K562 (cell line): ENCODE data around the gene KCNAB2. TPM values are rescaled to one million over a fixed set of nuclear protein-coding genes. Genes with fewer than 3 reads are reported as not detected.

ENCODE experiments used
- ATAC-seq: fragments of 200-7000 bp; cut with Tn5 transposase; 3 replicates; pipeline ENCODE4 v1.9.1; 2020; ENCODE audit warnings: moderate library complexity
- BruUV-seq: library from RNA; stranded (reverse); fragments of 400-500 nt; replicated peaks from 2 replicates; lab custom pipeline; 2021; lab: Mats Ljungman, UMichigan
- CTCF ChIA-PET: fragments of 300-600 bp; formaldehyde crosslinking; extraction: SDS; loops from one replicate; lab custom pipeline; 2021; ENCODE audit warnings: low intra/inter-chr PET ratio; lab: Yijun Ruan, JAX
- POLR2A ChIA-PET: fragments of 300-600, 350-650 bp; sonication (Branson Sonifier 250); formaldehyde crosslinking; extraction: SDS; loops from one replicate; lab custom pipeline; 2021; ENCODE audit warnings: antibody characterized with exemption, inconsistent platforms; lab: Yijun Ruan, JAX
- DNase-seq, 4 experiments: peaks; one replicate each; pipeline versions ENCODE4 v3.0.0 to v3.0.0-alpha.2; 2011 to 2018; ENCODE audit warnings: low spot score in 3 of 4, mixed read lengths in 3 of 4; ENCODE audit errors: extremely low read depth in 1 of 4
- FAIRE-seq: peaks from 2 replicates; lab custom pipeline; 2011; peaks lifted over from hg19 to GRCh38; lab: Jason Lieb, UNC
- H2AFZ ChIP-seq: 2 replicates; pipeline ENCODE4 v1.6.0; 2011; ENCODE audit warnings: low read depth, low read length, control low read depth, inconsistent platforms
- H3K27ac ChIP-seq: fragments of 200-600 bp; 3 replicates; pipeline ENCODE4 v1.8.0; 2011; ENCODE audit warnings: low read depth, mild to moderate bottlenecking, control low read depth, inconsistent platforms, low read length, moderate library complexity, mixed read lengths; ENCODE audit errors: extremely low read depth
- H3K27me3 ChIP-seq, 2 experiments: fragments of 300-600 bp in 1 of 2; 2 replicates in 1 of 2; 3 replicates in 1 of 2; pipeline versions ENCODE4 v1.6.0 to v1.8.0; 2011; ENCODE audit warnings: inconsistent platforms in 2 of 2, low read length in 2 of 2, mild to moderate bottlenecking in 1 of 2, mixed read lengths in 1 of 2, moderate library complexity in 1 of 2; ENCODE audit not compliant: control insufficient read depth in 2 of 2, insufficient read depth in 2 of 2
- H3K36me3 ChIP-seq: fragments of 300-600 bp; 3 replicates; pipeline ENCODE4 v1.8.0; 2011; ENCODE audit warnings: mild to moderate bottlenecking, low read length, inconsistent platforms; ENCODE audit not compliant: control insufficient read depth, insufficient read depth
- H3K4me1 ChIP-seq, 2 experiments: fragments of 200-600 bp in 1 of 2; replicated peaks in 1 of 2; 2 replicates in 1 of 2; 3 replicates in 1 of 2; pipeline versions ENCODE4 v1.5.1 to v1.8.0; 2011; ENCODE audit warnings: inconsistent platforms in 2 of 2, low read length in 2 of 2, mild to moderate bottlenecking in 1 of 2, mixed read lengths in 1 of 2, moderate library complexity in 1 of 2; ENCODE audit not compliant: control insufficient read depth in 2 of 2, insufficient read depth in 2 of 2
- H3K4me2 ChIP-seq: 2 replicates; pipeline ENCODE4 v1.6.1; 2011; ENCODE audit warnings: low read length, control low read depth, inconsistent platforms, mixed read lengths; ENCODE audit not compliant: insufficient read depth
- H3K4me3 ChIP-seq: fragments of 200-600 bp; sonication (generic), shearing (Covaris generic); 2 replicates; pipeline ENCODE4 v1.5.1; 2016; ENCODE audit warnings: control low read depth, inconsistent platforms
- H3K79me2 ChIP-seq: fragments of 200-600 bp; 3 replicates; pipeline ENCODE4 v1.8.0; 2011; ENCODE audit warnings: low read length, inconsistent platforms; ENCODE audit not compliant: control insufficient read depth, insufficient read depth
- H3K9ac ChIP-seq, 2 experiments: 2 replicates each; pipeline versions ENCODE4 v1.6.0 to v1.6.1; 2011; ENCODE audit warnings: low read depth in 2 of 2, low read length in 2 of 2, control low read depth in 1 of 2, inconsistent platforms in 1 of 2, mild to moderate bottlenecking in 1 of 2, mixed read lengths in 1 of 2; ENCODE audit not compliant: insufficient read depth in 1 of 2
- H3K9me1 ChIP-seq: one replicate; pipeline ENCODE4 v1.6.0; 2011; ENCODE audit warnings: inconsistent platforms, mild to moderate bottlenecking, low read length, moderate library complexity; ENCODE audit not compliant: control insufficient read depth, insufficient read depth
- H3K9me3 ChIP-seq: replicated peaks from 2 replicates; pipeline ENCODE4 v1.5.1; 2011; ENCODE audit warnings: low read depth, low read length, inconsistent platforms; ENCODE audit not compliant: control insufficient read depth, insufficient read depth
- H4K20me1 ChIP-seq: replicated peaks from 2 replicates; pipeline ENCODE4 v1.6.1; 2011; ENCODE audit warnings: low read length, inconsistent platforms, mixed read lengths; ENCODE audit not compliant: control insufficient read depth, insufficient read depth
- FOXO4 ChIP-seq: fragments of 450-650 bp; formaldehyde crosslinking; IDR thresholded peaks from 2 replicates; pipeline ENCODE4 v1.4.0; 2020; ENCODE audit warnings: mild to moderate bottlenecking, moderate library complexity
- FUS ChIP-seq: fragments of 200-400 bp; formaldehyde crosslinking; optimal IDR thresholded peaks from 2 replicates; pipeline ENCODE3; 2017; ENCODE audit warnings: low read depth, low read length
- LARP7 ChIP-seq: fragments of 450-650 bp; IDR thresholded peaks from 2 replicates; pipeline ENCODE4 v1.6.1; 2016
- MBD2 ChIP-seq: sonication (generic); IDR thresholded peaks from 2 replicates; pipeline ENCODE4 v1.6.1; 2016; ENCODE audit warnings: low read depth, borderline replicate concordance
- NUFIP1 ChIP-seq: fragments of 450-650 bp; IDR thresholded peaks from 2 replicates; pipeline ENCODE4 v1.6.1; 2018; ENCODE audit not compliant: partially characterized antibody
- RBBP5 ChIP-seq: fragments of 200-600 bp; sonication (generic); IDR thresholded peaks from 2 replicates; pipeline ENCODE4 v1.6.1; 2012; ENCODE audit warnings: borderline replicate concordance, mild to moderate bottlenecking, low read length, control low read depth, inconsistent platforms; ENCODE audit not compliant: insufficient read depth, poor library complexity, severe bottlenecking
- SIN3B ChIP-seq: fragments of 450-650 bp; IDR thresholded peaks from 2 replicates; pipeline ENCODE4 v1.6.1; 2017; ENCODE audit warnings: low read depth, mild to moderate bottlenecking, moderate library complexity
- SMC3 ChIP-seq: conservative IDR thresholded peaks from 2 replicates; pipeline ENCODE4 v1.6.1; 2011; ENCODE audit warnings: low read depth, low read length, improper control_type of control experiment; ENCODE audit not compliant: insufficient read depth
- SP1 ChIP-seq: sonication (generic); formaldehyde crosslinking; IDR thresholded peaks from 2 replicates; pipeline ENCODE4 v1.8.1; 2022; ENCODE audit warnings: mild to moderate bottlenecking, missing genetic modification reagents
- STAG1 ChIP-seq: sonication (generic); formaldehyde crosslinking; IDR thresholded peaks from 2 replicates; pipeline ENCODE4 v1.5.0; 2020; ENCODE audit warnings: missing genetic modification reagents, borderline replicate concordance
- THRB ChIP-seq: fragments of 450-650 bp; formaldehyde crosslinking; conservative IDR thresholded peaks from 2 replicates; pipeline ENCODE4 v1.4.0; 2022; ENCODE audit warnings: mild to moderate bottlenecking, missing genetic modification characterization
- TSC22D4 ChIP-seq: fragments of 450-650 bp; IDR thresholded peaks from 2 replicates; pipeline ENCODE4 v1.6.1; 2016; ENCODE audit warnings: missing genetic modification characterization, missing biosample characterization, control low read depth
- WGBS: fragments of 100-300 bp; shearing (Covaris generic); methylation state at CpG from one replicate; pipeline ENCODE4 v1.1.6; 2016; ENCODE audit warnings: low coverage, mixed read lengths; ENCODE audit not compliant: insufficient coverage; ENCODE audit errors: missing lambda C conversion rate; 5-methylcytosine and 5-hydroxymethylcytosine counted together
- in situ Hi-C: fragments of 300-500 bp; cut with MboI; formaldehyde crosslinking; loops from 4 replicates; pipeline ENCODE4 v1.15.0; 2018; ENCODE audit warnings: inconsistent platforms, mixed read lengths
- intact Hi-C: fragments of 100-400 bp; cut with micrococcal nuclease; formaldehyde crosslinking; loops from 2 replicates; pipeline ENCODE4 v1.14.2; 2022
- polyA plus RNA-seq, 8 experiments: library from polyadenylated mRNA; depleted of rRNA in 4 of 8; stranded (reverse) in 5 of 8; unstranded in 3 of 8; fragments of >200 nt; fragmentation: Nextera tagmentation in 2 of 8; fragmentation: Illumina TruSeq in 1 of 8; extraction: Ambion mirVana in 2 of 8; extraction: Trizol in 1 of 8; gene quantifications; 2 replicates each; pipeline versions ENCODE4 v1.2.1 to v1.2.3, GENCODE V29; 2011 to 2014; ENCODE audit warnings: inconsistent platforms in 1 of 8, missing spikeins in 1 of 8
- total RNA-seq, 7 experiments: library from RNA; depleted of rRNA in 6 of 7; stranded (reverse); fragments of >200 nt in 6 of 7; fragmentation: Illumina TruSeq in 2 of 7; extraction: Trizol in 2 of 7; gene quantifications; 2 replicates each; pipeline versions ENCODE4 v1.2.1 to v1.2.3, GENCODE V29; 2011 to 2021; ENCODE audit warnings: low replicate concordance in 1 of 7
- TF ChIP-seq, protein P1 (sequence below), 3 experiments: IDR thresholded peaks in 2 of 3; conservative IDR thresholded peaks in 1 of 3; 2 replicates each; pipeline ENCODE4 v1.5.1; 2011 to 2012; ENCODE audit warnings: low read length in 3 of 3, mild to moderate bottlenecking in 3 of 3, control low read depth in 2 of 3, improper control_type of control experiment in 1 of 3, inconsistent platforms in 1 of 3, low read depth in 1 of 3, mixed read lengths in 1 of 3, moderate library complexity in 1 of 3; ENCODE audit not compliant: insufficient read depth in 2 of 3

KCNAB2 gene
- total and polyA plus RNA-seq, 9 of the 15 experiments (the other 6 are each of a cell fraction or from before 2014, with no cell fraction given) = 1.8 to 15.8 (median 7.1) TPM

- TF ChIP-seq THRB (CRISPR knock-in tag) = peak; percentile 10; the same call in 1 of the 2 replicates
- no peak for TF ChIP-seq MBD2
- TF ChIP-seq NUFIP1 = no peak
These were observed 62.8 kb downstream of the KCNAB2 start (continued) for GRCh38 chr1:6108476-6108875.

- Histone ChIP-seq H3K4me2 (no peak overlapping the region), H2AFZ (no peak overlapping the region), H3K27me3 (peaks cover 30 to 57% of the 10 kb centered on the region in 2 experiments), H3K9me1 (no peaks in the 10 kb centered on the region), H3K9ac (no peak overlapping the region), H3K9me3 (no peaks in the 10 kb centered on the region), H3K27ac (no peak overlapping the region), H3K4me3 (no peak overlapping the region), H4K20me1 (peaks cover 4% of the 10 kb centered on the region; the same call in 1 of the 2 replicates), H3K36me3 (no peaks in the 10 kb centered on the region), H3K79me2 (no peaks in the 10 kb centered on the region), H3K4me1 (peaks cover 0 to 27% of the 10 kb centered on the region in 2 experiments; a peak in 2 of 5 replicates)
- peak; percentile 76 for ATAC-seq
- DNase-seq = peak in 1 of 4 experiments; percentile 38
- intact Hi-C loops (no loop called here), in situ Hi-C loops (no loop called here)
- ChIA-PET CTCF (interaction anchor here (0.6 to 1.5 kb wide), 3 partner anchors 63 to 135 kb away, joined by 3 to 9 read pairs (median 4); partner anchors contain the start of gene HES3), POLR2A (no interaction called here)
- no peak for FAIRE-seq
- no TSS peak for BruUV-seq
- 4% methylated on average over 15 of the region's 15 CpGs for WGBS
- TF ChIP-seq SMC3 (0 out of 2 replicates have a peak, but pooled peaks have one; percentile 22), STAG1 (peak; percentile 22; the same call in 1 of the 2 replicates), FUS (no peak), SP1 (no peak), LARP7 (no peak), SIN3B (no peak), FOXO4 (CRISPR knock-in tag) (no peak), RBBP5 (no peak), TSC22D4 (tag) (no peak)
- TF ChIP-seq, protein P1, sequence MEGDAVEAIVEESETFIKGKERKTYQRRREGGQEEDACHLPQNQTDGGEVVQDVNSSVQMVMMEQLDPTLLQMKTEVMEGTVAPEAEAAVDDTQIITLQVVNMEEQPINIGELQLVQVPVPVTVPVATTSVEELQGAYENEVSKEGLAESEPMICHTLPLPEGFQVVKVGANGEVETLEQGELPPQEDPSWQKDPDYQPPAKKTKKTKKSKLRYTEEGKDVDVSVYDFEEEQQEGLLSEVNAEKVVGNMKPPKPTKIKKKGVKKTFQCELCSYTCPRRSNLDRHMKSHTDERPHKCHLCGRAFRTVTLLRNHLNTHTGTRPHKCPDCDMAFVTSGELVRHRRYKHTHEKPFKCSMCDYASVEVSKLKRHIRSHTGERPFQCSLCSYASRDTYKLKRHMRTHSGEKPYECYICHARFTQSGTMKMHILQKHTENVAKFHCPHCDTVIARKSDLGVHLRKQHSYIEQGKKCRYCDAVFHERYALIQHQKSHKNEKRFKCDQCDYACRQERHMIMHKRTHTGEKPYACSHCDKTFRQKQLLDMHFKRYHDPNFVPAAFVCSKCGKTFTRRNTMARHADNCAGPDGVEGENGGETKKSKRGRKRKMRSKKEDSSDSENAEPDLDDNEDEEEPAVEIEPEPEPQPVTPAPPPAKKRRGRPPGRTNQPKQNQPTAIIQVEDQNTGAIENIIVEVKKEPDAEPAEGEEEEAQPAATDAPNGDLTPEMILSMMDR (IDR thresholded peaks at IDR 0.05 in 2 of 3, conservative IDR thresholded peaks at IDR 0.05 in 1 of 3; ENCODE audit: insufficient read depth in 2 of 3, low read depth in 1 of 3, low read length in 3 of 3) = peak; percentile 54 to 66 (median 63)
These were observed 63.4 kb downstream of the KCNAB2 start for GRCh38 chr1:6108937-6109614.
